HG02759 (cell line): ENCODE data around the gene EP400.

ENCODE experiments used
- ATAC-seq: cut with Tn5 transposase; IDR thresholded peaks from one replicate; pipeline ENCODE4 v1.9.1; 2021; ENCODE audit warnings: mild to moderate bottlenecking, moderate library complexity; ENCODE audit not compliant: unreplicated experiment

EP400 gene

GRCh38 chr12:131927110-131928079, 22.3 kb upstream of the EP400 start:
- no peak for ATAC-seq

- ATAC-seq: peak; percentile 1
Measured at GRCh38 chr12:131928080-131928710, 21.5 kb upstream of the EP400 start.

- peak; percentile 71 for ATAC-seq
Measured at GRCh38 chr12:131928711-131929580, 20.8 kb upstream of the EP400 start, which contains the start of gene PUS1. Gene PUS1, plus strand, starts transcription at chr12:131929276. Its CDS starts 447 bp downstream, at chr12:131929723.

GRCh38 chr12:131929581-131930456, 19.9 kb upstream of the EP400 start:
- peak; percentile 21 for ATAC-seq

GRCh38 chr12:131930510-131930909, 19.2 kb upstream of the EP400 start:
- no peak for ATAC-seq

- no peak for ATAC-seq
Measured at GRCh38 chr12:131933387-131933786, 16.4 kb upstream of the EP400 start.

- no peak for ATAC-seq
Measured at GRCh38 chr12:131934535-131934934, 15.2 kb upstream of the EP400 start.

GRCh38 chr12:131938082-131938481, 11.7 kb upstream of the EP400 start:
- ATAC-seq: no peak

GRCh38 chr12:131939007-131939406, 10.7 kb upstream of the EP400 start:
- ATAC-seq: no peak

- ATAC-seq: no peak
Measured at GRCh38 chr12:131940141-131940547, 9.6 kb upstream of the EP400 start.

- ATAC-seq: no peak
Measured at GRCh38 chr12:131941116-131941986, 8.4 kb upstream of the EP400 start.

GRCh38 chr12:131941987-131942341, 7.8 kb upstream of the EP400 start:
- no peak for ATAC-seq

GRCh38 chr12:131942671-131943070, 7.1 kb upstream of the EP400 start:
- ATAC-seq: no peak

- no peak for ATAC-seq
Measured at GRCh38 chr12:131943389-131943788, 6.4 kb upstream of the EP400 start.

- no peak for ATAC-seq
Measured at GRCh38 chr12:131943876-131944275, 5.9 kb upstream of the EP400 start.

GRCh38 chr12:131944601-131945251, 5.0 kb upstream of the EP400 start:
- ATAC-seq: no peak

- ATAC-seq: no peak
Measured at GRCh38 chr12:131946757-131947156, 3.0 kb upstream of the EP400 start.

- ATAC-seq: no peak
Measured at GRCh38 chr12:131947482-131948027, 2.2 kb upstream of the EP400 start.
